ENCODE results near the gene SLC43A1. TPM values are rescaled to one million over a fixed set of nuclear protein-coding genes. Genes with fewer than 3 reads are reported as not detected.
A peak's percentile ranks its signal among the peaks of the same experiment; 100 is the strongest.

The SLC43A1 gene
- polyA plus RNA-seq, 1 of the 3 experiments (the other 2 are of a cell fraction), result 4.4 TPM

DNA sequence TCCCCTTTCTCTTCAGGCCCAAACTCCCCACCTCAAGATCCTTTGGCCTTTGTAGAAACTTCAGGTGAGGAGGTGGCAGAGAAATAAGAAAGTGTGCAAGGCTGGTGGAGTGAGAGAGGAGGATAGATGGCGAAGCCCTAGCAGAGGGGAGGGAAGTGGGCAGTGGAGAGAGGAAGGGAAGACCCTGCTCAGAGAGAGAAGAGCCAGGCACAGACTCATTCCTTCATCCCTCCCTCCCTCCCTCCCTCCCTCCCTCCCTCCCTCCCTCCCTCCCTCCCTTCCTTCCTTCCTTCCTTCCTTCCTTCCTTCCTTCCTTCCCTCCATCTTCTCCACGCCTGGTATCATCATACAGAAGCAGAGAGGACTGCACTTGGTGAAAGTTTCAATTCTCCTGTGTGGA is 34.2 kb downstream of the SLC43A1 start:
- Histone ChIP-seq H3K9me2 (no peaks in the 10 kb centered on the region), H2AFZ (ENCODE audit: low read depth) (no peak overlapping the region), H3K36me3 (replicated peaks in 1 of 2; ENCODE audit: control insufficient read depth in 1 of 2, insufficient read depth in 2 of 2, low read length in 1 of 2) (no peaks in the 10 kb centered on the region), H3K27ac (ENCODE audit: low read depth in 2 of 2, low read length in 1 of 2) (no peak overlapping the region), H3K4me2 (no peak overlapping the region), H4K20me1 (ENCODE audit: insufficient read depth) (no peaks in the 10 kb centered on the region), H3F3A (replicated peaks; ENCODE audit: insufficient read depth) (no peaks in the 10 kb centered on the region), H3K4me1 (ENCODE audit: control insufficient read depth in 1 of 2, insufficient read depth in 2 of 2, low read depth in 1 of 2, low read length in 1 of 2) (peaks cover 4 to 13% of the 10 kb centered on the region in 2 experiments; a peak in 2 of 4 replicates), H3K9me3 (no peaks in the 10 kb centered on the region), H3K9ac (no peak overlapping the region), H3K79me2 (ENCODE audit: insufficient read depth) (no peaks in the 10 kb centered on the region), H3K4me3 (ENCODE audit: low read depth in 2 of 2, low read length in 1 of 2) (no peak overlapping the region), H3K27me3 (ENCODE audit: insufficient read depth) (peaks cover 28% of the 10 kb centered on the region)
- CTCF ChIA-PET, result interaction anchor here (0.6 to 27.2 kb wide), 17 partner anchors 9 to 774 kb away, joined by 3 to 517 read pairs (median 4); partner anchors contain the start of genes P2RX3, RTN4RL2 and TIMM10
- DNase-seq, result no peak
- POLR2A ChIA-PET, result no interaction called here
- WGBS (ENCODE audit: low lambda C conversion rate), result 39% methylated on average over 2 of the region's 2 CpGs
- TF ChIP-seq JUND (IDR thresholded peaks at IDR 0.05) (no peak), CHD2 (IDR thresholded peaks at IDR 0.05; ENCODE audit: low read length, partially characterized antibody) (no peak), RCOR1 (IDR thresholded peaks at IDR 0.05; ENCODE audit: low read length) (no peak)
- TF ChIP-seq, protein P1, sequence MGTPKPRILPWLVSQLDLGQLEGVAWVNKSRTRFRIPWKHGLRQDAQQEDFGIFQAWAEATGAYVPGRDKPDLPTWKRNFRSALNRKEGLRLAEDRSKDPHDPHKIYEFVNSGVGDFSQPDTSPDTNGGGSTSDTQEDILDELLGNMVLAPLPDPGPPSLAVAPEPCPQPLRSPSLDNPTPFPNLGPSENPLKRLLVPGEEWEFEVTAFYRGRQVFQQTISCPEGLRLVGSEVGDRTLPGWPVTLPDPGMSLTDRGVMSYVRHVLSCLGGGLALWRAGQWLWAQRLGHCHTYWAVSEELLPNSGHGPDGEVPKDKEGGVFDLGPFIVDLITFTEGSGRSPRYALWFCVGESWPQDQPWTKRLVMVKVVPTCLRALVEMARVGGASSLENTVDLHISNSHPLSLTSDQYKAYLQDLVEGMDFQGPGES (IDR thresholded peaks at IDR 0.05; ENCODE audit: low read depth, low read length), result no peak

DNA sequence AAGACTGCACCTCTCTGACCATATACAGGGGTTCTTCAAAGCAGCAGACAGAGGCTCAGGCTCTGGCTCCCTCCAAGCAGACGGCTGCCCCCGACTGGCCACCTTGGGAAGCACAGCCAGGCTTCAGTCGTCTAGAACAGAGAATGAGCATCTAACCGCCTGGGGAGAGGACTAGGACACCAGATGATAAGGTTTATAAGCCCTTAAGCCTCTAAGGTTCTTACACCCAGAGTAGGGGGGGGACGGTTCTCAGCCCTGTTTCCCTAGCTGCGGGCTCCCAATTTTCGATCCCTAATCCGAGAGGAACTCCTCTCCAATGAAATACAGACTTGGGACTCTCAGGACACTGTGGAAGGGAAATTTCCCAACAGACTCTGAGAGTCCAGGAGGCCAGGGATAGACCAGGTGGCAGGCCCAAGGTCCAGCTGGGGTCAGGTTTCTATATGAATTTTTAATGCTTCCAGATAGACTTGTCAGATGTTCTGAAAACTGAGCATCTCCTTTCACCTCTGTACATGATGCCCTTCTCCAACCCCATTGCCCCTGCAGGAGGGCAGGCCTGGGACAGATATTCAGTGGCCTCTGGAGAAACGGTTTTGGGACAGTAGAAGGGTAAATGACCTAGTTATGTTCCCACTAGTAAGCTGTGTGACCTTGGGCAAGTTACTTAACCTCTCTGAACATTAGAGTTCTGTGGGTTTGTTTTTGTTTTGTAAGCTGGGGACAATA is 34.9 kb downstream of the SLC43A1 start:
- H3K9me2 ChIP-seq, result no peaks in the 10 kb centered on the region
- H3K4me1 ChIP-seq (ENCODE audit: control insufficient read depth in 1 of 2, insufficient read depth in 2 of 2, low read depth in 1 of 2, low read length in 1 of 2), result peaks cover 4 to 17% of the 10 kb centered on the region in 2 experiments; a peak in 2 of 4 replicates
- peak; percentile 82 for DNase-seq
- H3K27me3 ChIP-seq (ENCODE audit: insufficient read depth), result peaks cover 28% of the 10 kb centered on the region
- no peaks in the 10 kb centered on the region for H3K9me3 ChIP-seq
- no peaks in the 10 kb centered on the region for H3K79me2 ChIP-seq (ENCODE audit: insufficient read depth)
- H3K4me2 ChIP-seq, result no peak overlapping the region
- H3K4me3 ChIP-seq (ENCODE audit: low read depth in 2 of 2, low read length in 1 of 2), result peak overlapping the region in 1 of 2 experiments; percentile 26; a peak in 1 of 4 replicates
- ChIA-PET POLR2A (no interaction called here), CTCF (interaction anchor here (0.6 to 27.2 kb wide), 19 partner anchors 8 to 773 kb away, joined by 3 to 517 read pairs (median 4); partner anchors contain the start of genes P2RX3, RTN4RL2 and TIMM10)
- no peak overlapping the region for H3K9ac ChIP-seq
- TF ChIP-seq SMC3 (IDR thresholded peaks at IDR 0.05; ENCODE audit: low read depth, low read length) (peak; percentile 24; the same call in 1 of the 2 replicates), FOXM1 (IDR thresholded peaks at IDR 0.05; ENCODE audit: low read depth) (no peak), RAD21 (IDR thresholded peaks at IDR 0.05; ENCODE audit: low read length) (peak; percentile 52), YY1 (IDR thresholded peaks at IDR 0.05; ENCODE audit: low read depth) (no peak), SIN3A (IDR thresholded peaks at IDR 0.05; ENCODE audit: borderline replicate concordance, low read depth, low read length) (no peak), CHD2 (IDR thresholded peaks at IDR 0.05; ENCODE audit: low read length, partially characterized antibody) (no peak), FOXJ3 (CRISPR knock-in tag; IDR thresholded peaks at IDR 0.05) (no peak), POLR2AphosphoS5 (IDR thresholded peaks at IDR 0.05; ENCODE audit: low read depth, low read length) (no peak), JUND (IDR thresholded peaks at IDR 0.05) (no peak), ELF1 (IDR thresholded peaks at IDR 0.05) (no peak), RCOR1 (IDR thresholded peaks at IDR 0.05; ENCODE audit: low read length) (no peak)
- TF ChIP-seq, protein P2, sequence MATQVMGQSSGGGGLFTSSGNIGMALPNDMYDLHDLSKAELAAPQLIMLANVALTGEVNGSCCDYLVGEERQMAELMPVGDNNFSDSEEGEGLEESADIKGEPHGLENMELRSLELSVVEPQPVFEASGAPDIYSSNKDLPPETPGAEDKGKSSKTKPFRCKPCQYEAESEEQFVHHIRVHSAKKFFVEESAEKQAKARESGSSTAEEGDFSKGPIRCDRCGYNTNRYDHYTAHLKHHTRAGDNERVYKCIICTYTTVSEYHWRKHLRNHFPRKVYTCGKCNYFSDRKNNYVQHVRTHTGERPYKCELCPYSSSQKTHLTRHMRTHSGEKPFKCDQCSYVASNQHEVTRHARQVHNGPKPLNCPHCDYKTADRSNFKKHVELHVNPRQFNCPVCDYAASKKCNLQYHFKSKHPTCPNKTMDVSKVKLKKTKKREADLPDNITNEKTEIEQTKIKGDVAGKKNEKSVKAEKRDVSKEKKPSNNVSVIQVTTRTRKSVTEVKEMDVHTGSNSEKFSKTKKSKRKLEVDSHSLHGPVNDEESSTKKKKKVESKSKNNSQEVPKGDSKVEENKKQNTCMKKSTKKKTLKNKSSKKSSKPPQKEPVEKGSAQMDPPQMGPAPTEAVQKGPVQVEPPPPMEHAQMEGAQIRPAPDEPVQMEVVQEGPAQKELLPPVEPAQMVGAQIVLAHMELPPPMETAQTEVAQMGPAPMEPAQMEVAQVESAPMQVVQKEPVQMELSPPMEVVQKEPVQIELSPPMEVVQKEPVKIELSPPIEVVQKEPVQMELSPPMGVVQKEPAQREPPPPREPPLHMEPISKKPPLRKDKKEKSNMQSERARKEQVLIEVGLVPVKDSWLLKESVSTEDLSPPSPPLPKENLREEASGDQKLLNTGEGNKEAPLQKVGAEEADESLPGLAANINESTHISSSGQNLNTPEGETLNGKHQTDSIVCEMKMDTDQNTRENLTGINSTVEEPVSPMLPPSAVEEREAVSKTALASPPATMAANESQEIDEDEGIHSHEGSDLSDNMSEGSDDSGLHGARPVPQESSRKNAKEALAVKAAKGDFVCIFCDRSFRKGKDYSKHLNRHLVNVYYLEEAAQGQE (IDR thresholded peaks at IDR 0.05; ENCODE audit: low read depth, low read length), result no peak
- TF ChIP-seq, protein P3, sequence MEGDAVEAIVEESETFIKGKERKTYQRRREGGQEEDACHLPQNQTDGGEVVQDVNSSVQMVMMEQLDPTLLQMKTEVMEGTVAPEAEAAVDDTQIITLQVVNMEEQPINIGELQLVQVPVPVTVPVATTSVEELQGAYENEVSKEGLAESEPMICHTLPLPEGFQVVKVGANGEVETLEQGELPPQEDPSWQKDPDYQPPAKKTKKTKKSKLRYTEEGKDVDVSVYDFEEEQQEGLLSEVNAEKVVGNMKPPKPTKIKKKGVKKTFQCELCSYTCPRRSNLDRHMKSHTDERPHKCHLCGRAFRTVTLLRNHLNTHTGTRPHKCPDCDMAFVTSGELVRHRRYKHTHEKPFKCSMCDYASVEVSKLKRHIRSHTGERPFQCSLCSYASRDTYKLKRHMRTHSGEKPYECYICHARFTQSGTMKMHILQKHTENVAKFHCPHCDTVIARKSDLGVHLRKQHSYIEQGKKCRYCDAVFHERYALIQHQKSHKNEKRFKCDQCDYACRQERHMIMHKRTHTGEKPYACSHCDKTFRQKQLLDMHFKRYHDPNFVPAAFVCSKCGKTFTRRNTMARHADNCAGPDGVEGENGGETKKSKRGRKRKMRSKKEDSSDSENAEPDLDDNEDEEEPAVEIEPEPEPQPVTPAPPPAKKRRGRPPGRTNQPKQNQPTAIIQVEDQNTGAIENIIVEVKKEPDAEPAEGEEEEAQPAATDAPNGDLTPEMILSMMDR (IDR thresholded peaks at IDR 0.05), result peak; percentile 61
- TF ChIP-seq, protein P4, sequence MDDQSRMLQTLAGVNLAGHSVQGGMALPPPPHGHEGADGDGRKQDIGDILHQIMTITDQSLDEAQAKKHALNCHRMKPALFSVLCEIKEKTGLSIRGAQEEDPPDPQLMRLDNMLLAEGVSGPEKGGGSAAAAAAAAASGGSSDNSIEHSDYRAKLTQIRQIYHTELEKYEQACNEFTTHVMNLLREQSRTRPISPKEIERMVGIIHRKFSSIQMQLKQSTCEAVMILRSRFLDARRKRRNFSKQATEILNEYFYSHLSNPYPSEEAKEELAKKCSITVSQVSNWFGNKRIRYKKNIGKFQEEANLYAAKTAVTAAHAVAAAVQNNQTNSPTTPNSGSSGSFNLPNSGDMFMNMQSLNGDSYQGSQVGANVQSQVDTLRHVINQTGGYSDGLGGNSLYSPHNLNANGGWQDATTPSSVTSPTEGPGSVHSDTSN (IDR thresholded peaks at IDR 0.05), result no peak
- TF ChIP-seq, protein P5, sequence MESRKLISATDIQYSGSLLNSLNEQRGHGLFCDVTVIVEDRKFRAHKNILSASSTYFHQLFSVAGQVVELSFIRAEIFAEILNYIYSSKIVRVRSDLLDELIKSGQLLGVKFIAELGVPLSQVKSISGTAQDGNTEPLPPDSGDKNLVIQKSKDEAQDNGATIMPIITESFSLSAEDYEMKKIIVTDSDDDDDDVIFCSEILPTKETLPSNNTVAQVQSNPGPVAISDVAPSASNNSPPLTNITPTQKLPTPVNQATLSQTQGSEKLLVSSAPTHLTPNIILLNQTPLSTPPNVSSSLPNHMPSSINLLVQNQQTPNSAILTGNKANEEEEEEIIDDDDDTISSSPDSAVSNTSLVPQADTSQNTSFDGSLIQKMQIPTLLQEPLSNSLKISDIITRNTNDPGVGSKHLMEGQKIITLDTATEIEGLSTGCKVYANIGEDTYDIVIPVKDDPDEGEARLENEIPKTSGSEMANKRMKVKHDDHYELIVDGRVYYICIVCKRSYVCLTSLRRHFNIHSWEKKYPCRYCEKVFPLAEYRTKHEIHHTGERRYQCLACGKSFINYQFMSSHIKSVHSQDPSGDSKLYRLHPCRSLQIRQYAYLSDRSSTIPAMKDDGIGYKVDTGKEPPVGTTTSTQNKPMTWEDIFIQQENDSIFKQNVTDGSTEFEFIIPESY (IDR thresholded peaks at IDR 0.05; ENCODE audit: borderline replicate concordance, low read depth), result no peak
- no peaks in the 10 kb centered on the region for H4K20me1 ChIP-seq (ENCODE audit: insufficient read depth)
- no peak overlapping the region for H3K27ac ChIP-seq (ENCODE audit: low read depth in 2 of 2, low read length in 1 of 2)
- 16% methylated on average over 8 of the region's 9 CpGs for WGBS (ENCODE audit: low lambda C conversion rate)
- H3K36me3 ChIP-seq (replicated peaks in 1 of 2; ENCODE audit: control insufficient read depth in 1 of 2, insufficient read depth in 2 of 2, low read length in 1 of 2), result no peaks in the 10 kb centered on the region
- no peak overlapping the region for H2AFZ ChIP-seq (ENCODE audit: low read depth)
- H3F3A ChIP-seq (replicated peaks; ENCODE audit: insufficient read depth), result no peaks in the 10 kb centered on the region

Data from SK-N-SH (cell line).